Endothelial cell of umbilical vein (primary cell): Measurements from ENCODE around the gene OAS3.

Experiments
- CTCF ChIP-seq, 2 donors: IDR thresholded peaks; 1 replicate in 1 of 2; 2 replicates in 1 of 2; pipeline ENCODE4 v1.5.1; 2011; ENCODE audit warnings: low read length in 2 of 2, mild to moderate bottlenecking in 2 of 2, moderate library complexity in 2 of 2, control low read depth in 1 of 2, inconsistent platforms in 1 of 2, low read depth in 1 of 2; ENCODE audit not compliant: insufficient read depth in 1 of 2; ENCODE audit errors: extremely low read depth in 1 of 2
- POLR2AphosphoS5 ChIP-seq: IDR thresholded peaks from 2 replicates; pipeline ENCODE4 v1.6.1; 2012; ENCODE audit warnings: low read depth, mild to moderate bottlenecking, control low read depth, low read length, moderate library complexity; ENCODE audit not compliant: insufficient read depth

GRCh38 chr12:113016796-113017195 lies 78.5 kb downstream of the OAS3 start:
- no peak for TF ChIP-seq CTCF (IDR thresholded peaks at IDR 0.05; ENCODE audit: extremely low read depth in 1 of 2, insufficient read depth in 1 of 2, low read depth in 1 of 2, low read length in 2 of 2)
- no peak for TF ChIP-seq POLR2AphosphoS5
